NCI-H345 treated with DMSO at 0.1 percent for 48 hours (cell line): Measurements from ENCODE around the gene SSU72.
A peak's percentile ranks its signal among the peaks of the same experiment; 100 is the strongest.
"Not testable (repeated sequence)": the region's sequence is repeated elsewhere in the genome, so short reads cannot be mapped to it uniquely, and the experiment has no call there.

Experiments
- DNase-seq: peaks from one replicate; lab custom pipeline; 2025; ENCODE audit not compliant: unreplicated experiment; lab: John Stamatoyannopoulos, UW

SSU72 gene

GRCh38 chr1:1596493-1597274, 22.0 kb upstream of the SSU72 start:
- DNase-seq, result no peak

GRCh38 chr1:1595341-1595740, 20.7 kb upstream of the SSU72 start:
- DNase-seq, result not testable (repeated sequence)

- DNase-seq, result no peak
These were observed 20.1 kb upstream of the SSU72 start for GRCh38 chr1:1594602-1595260.

GRCh38 chr1:1593834-1594601, 19.4 kb upstream of the SSU72 start:
- DNase-seq, result no peak

- DNase-seq, result no peak
These were observed 16.8 kb upstream of the SSU72 start for GRCh38 chr1:1591452-1591851.

- DNase-seq, result no peak
These were observed 8.8 kb upstream of the SSU72 start for GRCh38 chr1:1583347-1584010.

GRCh38 chr1:1582585-1583346, 8.1 kb upstream of the SSU72 start:
- DNase-seq, result no peak

- no peak for DNase-seq
These were observed 3.8 kb upstream of the SSU72 start for GRCh38 chr1:1578371-1578940.

- DNase-seq, result no peak
These were observed 2.8 kb upstream of the SSU72 start for GRCh38 chr1:1577367-1578011.

- DNase-seq, result peak; percentile 37
These were observed 581 bp downstream of the SSU72 start for GRCh38 chr1:1573843-1574720.

GRCh38 chr1:1569341-1569740, 5.3 kb downstream of the SSU72 start:
- DNase-seq, result no peak

- DNase-seq, result no peak
These were observed 6.8 kb downstream of the SSU72 start for GRCh38 chr1:1567891-1568291.

- DNase-seq, result no peak
These were observed 7.3 kb downstream of the SSU72 start for GRCh38 chr1:1567152-1567875.

- DNase-seq, result no peak
These were observed 9.3 kb downstream of the SSU72 start for GRCh38 chr1:1565340-1565739.

GRCh38 chr1:1564268-1564667, 10.4 kb downstream of the SSU72 start:
- DNase-seq, result no peak

- DNase-seq, result no peak
These were observed 11.0 kb downstream of the SSU72 start for GRCh38 chr1:1563688-1564087.

- DNase-seq, result no peak
These were observed 12.0 kb downstream of the SSU72 start for GRCh38 chr1:1562556-1563195.
